Ramos (cell line): ENCODE data around the gene SNX27.
"Not testable (repeated sequence)": the region's sequence is repeated elsewhere in the genome, so short reads cannot be mapped to it uniquely, and the experiment has no call there.

Source experiments
- in situ Hi-C: fragments of 300-500 bp; cut with MboI; formaldehyde crosslinking; loops from one replicate; pipeline ENCODE4 v1.14.3; 2022; ENCODE audit warnings: low sequenced_read_pairs; ENCODE audit not compliant: unreplicated experiment

The SNX27 gene

DNA sequence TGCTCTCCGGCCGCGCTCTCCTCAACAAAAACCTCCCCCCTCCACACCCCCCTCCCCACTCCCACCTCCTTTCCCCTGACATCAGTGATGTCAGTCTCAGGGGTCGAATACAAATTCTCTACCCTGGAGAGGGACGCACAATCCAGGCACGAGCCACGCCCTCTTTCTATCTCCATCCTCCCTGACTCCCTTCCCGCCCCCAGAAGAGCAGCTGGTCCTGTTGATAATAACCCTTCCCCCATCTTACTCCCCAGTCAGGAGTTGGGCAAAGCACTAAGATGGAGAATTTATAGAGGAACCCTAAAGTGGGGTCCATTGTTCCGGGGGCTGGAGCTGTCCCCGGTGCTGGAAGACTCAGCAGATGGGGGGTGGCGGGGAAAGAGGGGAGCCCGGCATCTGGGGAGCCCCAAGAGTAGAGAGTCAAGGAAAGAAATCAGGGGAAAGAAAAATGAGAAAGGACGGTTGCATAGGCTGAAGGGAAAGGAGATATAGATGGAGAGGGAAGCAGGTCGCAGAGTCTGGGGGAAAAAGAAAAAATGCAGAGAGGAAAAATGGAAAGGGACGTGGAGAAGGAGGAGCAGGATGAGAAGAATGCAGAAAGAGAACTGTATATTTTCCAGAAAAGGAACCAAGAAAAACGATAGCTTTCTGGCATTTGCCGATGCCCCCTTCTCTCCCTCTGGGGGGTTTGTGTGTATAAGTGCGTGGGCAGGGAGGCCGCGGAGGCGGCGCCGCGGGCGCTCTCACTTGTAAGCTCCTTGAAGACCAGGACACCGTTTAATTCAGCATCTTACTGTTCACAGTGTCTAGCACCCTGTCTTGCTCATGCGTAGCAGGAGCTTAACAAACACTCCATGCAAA is 105.2 kb downstream of the SNX27 start, which contains the start of gene CELF3:
TSS of gene CELF3 (minus strand) at position 33 of the 861 bp plus-strand sequence. CDS start 783 bp downstream, outside the sequence.
- in situ Hi-C loops: no loop called here

DNA sequence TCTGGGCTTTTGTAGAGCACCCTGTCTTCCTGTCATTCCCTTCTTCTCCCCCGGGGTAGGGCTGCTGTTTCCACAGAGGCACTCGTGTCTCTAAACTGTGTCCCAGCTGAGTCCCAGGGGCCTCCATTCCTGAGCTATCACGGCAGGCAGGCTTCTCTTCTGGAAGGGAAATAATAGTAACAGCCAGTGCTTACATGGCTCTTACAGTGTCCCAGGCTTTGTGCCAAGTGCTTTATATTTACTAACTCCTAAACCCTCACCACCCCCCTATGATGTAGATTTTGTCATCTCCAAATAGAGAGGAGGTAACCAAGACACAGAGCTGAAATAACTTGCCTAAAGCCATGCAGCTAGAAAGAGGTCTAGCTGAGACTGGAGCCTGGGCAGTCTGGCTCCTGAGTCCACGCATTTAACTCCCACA is 106.2 kb downstream of the SNX27 start:
- in situ Hi-C loops: no loop called here

DNA sequence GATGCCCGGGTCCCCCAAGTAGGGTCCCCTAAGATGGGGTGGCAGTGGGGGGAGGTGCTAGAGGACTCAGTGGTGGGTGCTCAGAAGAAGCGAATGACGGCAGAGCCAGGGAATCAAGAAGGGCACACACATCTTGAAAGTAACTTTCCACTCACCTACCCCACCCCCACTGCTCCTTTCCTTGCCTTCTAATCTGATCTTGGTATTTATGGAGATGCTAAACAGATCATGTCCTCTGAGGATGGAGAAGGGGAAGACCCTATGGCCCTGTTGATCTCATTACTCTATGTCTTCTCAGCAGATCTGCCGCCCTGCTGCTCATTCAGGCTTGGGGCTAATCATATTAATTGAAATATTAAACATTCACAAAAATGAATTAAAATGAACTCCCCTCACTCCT is 106.8 kb downstream of the SNX27 start:
- in situ Hi-C loops: no loop called here

DNA sequence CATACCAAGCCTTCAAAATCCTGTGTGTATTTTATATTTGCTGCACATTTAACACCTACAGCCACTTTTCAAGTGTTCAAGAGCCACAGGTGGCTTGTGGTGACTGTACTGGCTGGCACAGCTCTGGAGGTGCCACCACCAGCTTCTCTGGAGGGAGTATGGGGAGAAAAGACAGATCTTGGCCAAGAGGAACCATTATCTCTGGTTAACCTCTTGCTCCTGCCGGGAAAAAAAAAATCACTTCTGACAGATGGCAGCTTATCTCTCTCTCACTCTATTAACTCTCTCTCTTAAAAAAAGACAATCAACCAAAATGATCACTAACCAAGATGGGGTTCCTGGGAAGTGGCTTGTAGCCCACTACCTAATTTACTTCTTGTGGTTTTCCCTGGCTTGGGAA is 108.3 kb downstream of the SNX27 start:
- in situ Hi-C loops: no loop called here

DNA sequence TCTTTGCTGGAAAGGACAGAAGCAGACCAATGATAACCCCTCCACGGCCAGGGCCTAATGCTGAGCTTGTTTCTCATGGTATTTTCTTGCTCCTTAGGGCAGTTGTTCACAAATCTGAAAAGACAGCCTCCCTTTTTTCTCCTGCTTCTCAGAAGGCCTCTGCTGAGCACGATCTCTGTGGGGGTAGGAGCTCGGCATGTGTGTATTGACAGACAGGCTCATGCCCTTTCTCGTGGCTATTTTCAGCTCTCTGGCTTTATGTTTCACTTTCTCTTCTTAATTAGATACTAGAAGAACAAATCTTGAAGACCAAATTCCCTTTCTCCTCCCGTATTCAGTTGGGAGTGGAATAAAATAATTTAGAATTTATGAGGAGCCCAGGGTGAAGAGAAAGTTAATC is 108.7 kb downstream of the SNX27 start:
- in situ Hi-C loops: no loop called here

DNA sequence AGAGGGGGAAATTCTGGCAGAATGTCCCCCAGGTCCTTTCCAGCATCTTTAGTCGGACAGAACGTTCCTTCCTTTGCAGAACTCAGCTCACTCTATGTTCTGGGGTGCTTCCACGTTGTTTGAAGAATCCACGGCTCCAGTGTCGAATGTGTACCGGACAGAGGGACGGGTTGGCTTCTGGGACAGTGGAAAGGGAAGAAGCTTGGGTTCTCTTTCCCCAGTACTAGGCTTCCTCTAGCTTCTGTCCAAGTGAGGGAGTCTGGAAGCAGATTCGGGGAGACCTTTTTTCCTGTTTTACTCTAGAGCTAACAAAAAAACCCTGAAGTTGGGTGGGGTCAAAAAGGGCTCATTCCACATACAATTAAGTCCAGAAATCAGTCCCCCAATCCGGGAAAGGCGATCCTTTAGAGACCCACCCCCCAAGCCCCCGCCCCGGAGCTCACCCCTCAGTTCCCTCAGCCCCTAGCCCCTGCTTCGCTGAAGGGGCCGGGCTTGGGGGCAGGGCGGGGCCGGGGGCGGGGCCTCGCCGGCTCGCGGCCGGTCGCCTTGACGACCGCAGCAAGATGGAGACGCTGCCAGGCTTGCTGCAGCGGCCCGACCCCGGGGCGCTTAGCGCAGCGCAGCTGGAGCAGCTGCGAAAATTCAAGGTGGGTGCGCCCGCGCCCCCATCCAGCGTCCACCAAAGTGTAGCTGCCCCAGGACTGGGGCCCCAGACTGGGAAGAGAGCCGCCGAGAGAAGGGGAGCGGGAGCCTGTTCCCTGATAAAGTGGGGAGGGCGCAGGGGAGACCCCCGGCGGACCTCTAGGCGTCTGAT is 109.3 kb downstream of the SNX27 start, which contains the start of gene RIIAD1:
TSS of gene RIIAD1 (plus strand) at position 549 of the 814 bp plus-strand sequence. CDS start at position 564, 15 bp downstream.
- in situ Hi-C loops: no loop called here

DNA sequence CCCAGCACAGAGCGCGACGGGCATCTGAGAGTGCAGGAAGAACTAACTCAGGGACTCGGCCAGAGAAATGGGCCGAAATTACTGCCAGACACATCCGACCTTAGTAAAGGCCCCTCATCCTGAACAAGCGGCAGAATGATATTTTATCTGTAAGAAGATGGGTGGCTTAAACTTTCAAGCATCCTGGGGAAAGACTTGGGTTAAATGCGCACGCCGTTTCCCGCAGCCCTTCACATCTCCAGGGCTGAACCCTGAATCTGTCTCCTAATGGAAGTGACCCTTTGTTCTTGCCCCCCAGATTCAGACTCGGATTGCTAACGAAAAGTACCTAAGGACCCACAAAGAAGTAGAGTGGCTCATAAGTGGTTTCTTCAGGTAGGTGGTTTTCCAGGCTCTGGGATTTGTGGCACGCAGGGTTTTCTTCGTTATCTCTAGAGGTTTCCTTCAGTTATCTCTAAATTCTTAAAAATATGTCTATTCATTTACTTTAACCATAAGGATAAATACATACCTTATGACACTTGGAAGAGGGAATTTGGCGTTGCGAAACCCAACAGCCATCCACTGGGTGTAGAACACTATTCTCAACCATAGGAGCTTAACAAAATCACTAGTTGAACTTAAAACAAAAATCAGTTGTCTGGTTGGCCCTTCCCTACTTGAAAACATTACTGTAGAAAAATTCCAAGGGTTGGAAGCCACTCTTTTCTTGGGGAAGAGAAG is 110.1 kb downstream of the SNX27 start:
- in situ Hi-C loops: no loop called here

DNA sequence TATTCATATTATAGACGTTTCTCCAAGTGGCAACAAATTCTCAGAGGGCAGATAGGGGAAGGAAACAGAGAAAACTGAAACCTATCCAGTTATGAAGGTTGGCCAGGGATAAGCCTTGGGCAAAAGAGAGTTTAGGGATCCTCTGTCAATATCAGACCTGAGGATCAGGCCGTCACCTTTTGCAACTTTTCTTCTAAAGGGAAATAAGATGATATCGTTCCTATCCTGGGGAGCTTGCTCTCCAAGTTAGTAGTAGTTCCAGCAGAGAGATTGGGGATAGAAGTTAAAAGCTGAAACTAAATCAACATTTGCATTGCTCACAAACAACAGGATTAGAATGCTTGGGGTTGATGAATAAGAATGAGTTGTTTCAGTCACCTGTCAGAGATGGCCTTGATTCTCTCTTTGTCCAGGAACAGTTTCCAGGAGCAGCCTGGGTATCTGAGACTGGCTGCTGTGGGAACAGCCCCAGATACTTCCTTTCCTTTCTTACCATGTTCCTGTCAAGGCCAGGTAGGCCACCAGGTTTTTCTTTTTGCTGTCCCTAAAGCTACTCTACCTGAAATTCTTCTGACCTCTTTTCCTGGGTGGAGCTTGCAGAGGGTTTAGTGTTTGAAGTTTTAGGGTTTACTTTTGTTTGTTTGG is 112.0 kb downstream of the SNX27 start:
- in situ Hi-C loops: no loop called here

DNA sequence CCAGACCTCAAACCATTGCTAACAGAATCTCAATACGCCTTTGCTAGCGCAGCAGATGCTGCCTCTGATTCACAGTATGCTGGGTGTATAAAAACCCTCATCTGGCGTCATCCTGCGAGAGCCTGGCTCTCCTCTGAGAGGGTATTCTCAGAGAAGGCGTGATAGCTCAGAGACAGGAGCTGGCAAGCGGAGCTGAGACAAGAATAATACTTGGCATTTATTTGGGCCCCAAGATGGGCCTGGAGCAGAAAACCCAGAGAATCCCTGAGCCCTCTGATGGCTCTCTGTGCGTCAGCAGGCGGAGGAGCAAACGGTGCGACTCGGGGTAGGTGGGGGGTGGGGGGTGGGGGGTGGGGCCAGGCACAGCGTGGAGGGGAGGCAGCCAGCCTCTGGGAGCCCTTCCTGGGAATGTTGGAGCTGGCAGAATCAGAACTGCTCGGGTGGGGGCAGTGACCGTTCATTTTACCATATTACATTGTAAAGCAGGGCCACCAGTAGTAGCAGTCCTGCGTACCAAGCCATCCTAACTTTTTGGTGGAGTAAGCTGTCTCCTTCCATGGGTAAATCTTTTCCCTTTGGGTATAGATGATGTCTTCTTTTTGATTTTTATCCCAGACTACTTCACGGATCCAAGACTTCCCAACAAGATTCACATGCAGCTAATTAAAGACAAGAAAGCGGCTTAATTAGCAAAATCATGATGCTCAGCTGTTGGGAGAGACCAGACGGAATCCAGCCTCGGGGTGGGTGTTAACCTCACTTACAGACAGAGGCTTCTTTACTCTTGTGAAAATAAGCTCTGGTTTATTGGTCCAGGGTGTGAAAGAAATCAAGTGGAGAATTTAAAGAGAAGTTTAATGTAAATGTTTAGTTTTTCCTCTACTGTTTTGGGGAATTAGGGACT is 116.6 kb downstream of the SNX27 start:
- in situ Hi-C loops: no loop called here

DNA sequence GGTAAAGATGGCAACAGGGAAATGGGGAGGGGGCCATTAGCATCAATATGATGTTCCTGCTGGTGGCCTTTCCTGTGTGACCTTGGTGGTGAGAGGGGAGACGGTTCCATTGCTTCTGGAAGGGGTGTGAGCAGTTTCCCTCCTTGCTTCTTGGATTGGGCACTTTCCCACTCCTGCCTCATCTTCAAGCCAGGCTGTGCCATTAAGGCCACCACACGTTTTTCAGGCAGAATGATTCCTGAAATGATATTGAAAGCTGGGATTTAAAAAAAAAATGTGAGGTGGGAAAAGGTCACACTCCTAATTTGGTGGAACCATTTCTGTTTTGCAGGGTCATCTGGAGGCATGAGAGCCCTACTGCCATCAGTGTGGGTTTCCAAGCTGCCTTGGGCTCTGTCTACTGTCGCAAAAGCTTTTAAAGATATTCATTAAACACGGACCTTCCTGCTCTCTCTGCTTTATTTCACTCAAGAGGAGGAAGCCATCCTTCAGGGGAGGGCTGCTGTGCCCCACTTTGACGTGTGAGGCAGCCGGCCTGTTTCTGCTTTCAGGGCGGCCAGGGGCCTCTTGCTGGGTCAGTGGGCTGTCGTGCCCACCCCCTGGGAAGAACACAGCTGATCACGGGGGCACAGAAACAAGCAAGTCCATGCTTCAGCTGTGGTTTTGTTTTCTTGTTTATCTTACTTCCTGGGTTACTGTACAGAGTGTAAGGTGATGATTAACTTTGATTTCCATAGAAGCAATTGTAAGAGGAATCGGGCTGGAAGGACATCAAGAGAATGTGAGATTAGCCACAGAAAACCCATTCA is 117.5 kb downstream of the SNX27 start:
- in situ Hi-C loops: no loop called here

DNA sequence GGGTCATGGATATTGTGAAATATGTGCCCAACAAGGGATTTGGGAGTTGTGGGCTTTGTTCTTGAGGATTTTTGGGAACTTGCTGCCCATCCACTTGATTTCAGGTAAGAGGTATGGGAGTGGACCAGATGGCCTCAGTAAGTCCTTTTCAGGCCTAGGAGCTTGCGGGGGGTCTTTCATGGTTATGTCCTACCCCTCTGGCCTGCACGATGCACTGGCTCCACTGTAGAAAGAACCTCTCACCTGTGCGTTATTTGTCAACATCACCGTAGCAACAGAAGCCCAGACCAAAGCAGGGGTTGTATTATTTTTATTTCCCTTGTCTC is 118.1 kb downstream of the SNX27 start:
- in situ Hi-C loops: no loop called here

DNA sequence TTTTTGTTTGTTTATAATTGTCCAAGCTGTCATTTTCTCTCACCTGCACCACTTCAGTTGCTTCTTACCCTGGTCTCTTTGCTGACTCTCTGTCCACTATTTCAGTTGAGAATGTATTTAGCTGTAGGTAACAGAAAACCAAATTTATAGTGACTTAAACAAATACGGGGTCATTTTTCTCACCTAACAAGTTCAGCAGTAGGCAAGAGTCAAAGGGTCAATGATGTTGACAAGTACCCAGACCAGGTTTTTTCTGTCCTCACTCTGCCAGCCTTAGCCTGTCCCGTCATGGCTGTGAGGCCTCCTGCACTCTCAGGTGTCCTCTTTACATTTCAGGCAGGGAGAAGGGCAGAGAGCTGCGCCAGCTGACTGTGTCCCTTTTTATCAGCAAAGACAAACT is 121.3 kb downstream of the SNX27 start:
- in situ Hi-C loops: no loop called here

DNA sequence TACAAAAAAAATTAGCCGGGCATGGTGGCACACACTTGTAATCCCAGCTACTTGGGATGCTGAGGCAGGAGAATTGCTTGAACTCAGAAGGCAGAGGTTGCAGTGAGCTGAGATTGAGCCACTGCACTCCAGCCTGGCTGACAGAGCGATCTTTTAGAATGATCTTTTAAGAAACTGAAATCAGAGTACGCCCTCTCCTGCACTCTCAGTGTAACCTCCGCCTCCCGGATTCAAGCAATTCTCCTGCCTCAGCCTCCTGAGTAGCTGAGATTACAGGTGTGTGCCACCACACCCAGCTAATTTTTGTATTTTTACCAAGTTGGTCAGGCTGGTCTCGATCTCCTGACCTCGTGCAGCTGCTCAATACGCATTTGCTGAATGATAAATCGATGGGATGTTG is 122.1 kb downstream of the SNX27 start:
- in situ Hi-C loops: not testable (repeated sequence)

DNA sequence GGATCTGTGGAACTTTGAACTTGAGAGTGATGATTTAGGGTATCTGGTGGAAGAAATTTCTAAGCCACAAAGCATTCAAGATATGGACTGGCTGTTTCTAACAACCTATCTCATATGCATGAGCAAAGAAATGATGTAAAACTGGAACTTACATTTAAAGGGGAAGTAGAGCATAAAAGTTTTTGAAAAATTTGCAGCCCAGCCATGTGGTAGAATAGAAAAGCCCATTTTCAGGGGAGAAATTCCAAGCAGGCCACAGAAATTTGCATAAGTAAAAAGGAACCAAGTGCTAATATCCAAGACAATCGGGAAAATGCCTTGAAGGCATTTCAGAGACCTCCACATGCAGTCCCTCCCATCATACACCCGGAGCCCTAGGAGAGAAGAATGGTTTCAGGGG is 125.2 kb downstream of the SNX27 start:
- in situ Hi-C loops: no loop called here

DNA sequence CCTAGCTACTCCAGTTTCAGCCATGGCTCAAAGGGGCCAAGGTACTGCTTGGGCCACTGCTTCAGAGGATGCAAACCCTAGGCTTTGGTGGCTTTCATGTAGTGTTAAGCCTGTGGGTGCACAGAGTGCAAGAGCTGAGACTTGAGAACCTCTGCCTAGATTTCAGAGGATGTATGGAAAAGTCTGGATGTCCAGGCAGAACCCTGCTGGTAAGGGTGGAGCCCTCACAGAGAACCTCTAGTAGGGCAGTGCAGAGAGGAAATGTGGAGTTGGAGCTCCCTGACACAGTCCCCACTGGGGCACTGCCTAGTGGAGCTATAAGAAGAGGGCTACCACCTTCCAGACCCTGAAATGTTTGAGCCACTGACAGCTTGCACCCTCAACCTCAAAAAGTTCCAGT is 125.6 kb downstream of the SNX27 start:
- in situ Hi-C loops: no loop called here

DNA sequence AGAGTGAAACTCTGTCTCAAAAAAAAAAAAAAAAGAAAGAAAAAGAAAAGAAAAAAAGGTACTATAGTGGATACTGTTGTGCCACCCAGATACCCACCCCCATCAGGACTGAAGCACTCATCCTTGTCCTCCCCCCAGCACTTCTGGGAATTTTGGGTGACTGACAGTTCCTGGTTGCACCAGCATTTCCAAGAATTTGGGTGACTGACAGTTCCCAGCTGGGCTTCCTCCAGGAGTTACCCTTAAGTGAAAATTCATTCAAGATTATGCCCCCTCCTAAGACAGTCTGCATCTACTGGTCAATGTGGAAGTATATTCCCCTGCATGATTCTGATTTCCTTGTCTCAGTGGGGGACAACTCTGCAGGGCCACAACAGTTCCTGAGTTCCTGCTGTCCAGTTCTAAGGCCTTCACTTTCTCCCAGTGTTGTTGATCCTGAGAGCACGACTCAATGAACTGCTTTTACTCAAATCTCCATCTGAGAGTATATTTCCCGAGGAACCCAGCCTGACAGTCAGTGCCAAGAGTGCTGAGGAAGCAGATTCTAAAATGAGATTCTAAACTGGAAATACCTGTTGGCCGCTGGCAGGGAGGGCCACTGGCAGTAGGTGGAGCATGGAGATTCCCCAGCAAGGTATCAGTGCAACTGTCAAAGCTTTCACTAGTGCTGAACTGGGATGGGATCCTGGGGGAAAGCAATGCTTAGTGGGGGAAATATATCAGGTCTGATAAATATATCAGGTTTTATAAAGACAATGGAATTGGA is 127.9 kb downstream of the SNX27 start:
- in situ Hi-C loops: no loop called here

DNA sequence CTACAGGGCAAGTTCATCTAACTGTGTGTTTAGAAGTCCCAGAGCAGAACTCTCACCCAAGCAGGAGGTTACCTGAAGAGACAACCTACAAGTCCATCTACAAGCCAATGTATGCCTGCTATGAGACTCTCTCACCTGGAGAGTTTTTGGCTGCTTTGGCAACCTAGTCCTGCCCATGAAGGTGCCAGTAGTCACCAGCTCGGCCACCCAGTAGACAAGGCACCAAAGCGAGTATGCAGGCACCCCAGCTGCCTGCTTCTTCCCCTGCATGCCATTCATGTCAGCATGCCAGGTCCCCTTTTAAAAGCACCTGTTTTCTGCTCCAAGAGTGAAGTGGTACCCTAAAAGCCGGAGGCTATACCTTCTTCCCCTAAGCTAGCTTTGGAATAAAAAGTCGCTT is 129.7 kb downstream of the SNX27 start:
- in situ Hi-C loops: no loop called here
